SU-DHL-6 (cell line): Measurements from ENCODE around the gene SF3B2.

Source experiments
- CTCF ChIP-seq: fragments of 200-600 bp; sonication (generic); IDR thresholded peaks from one replicate; pipeline ENCODE4 v1.5.1; 2017; ENCODE audit warnings: antibody characterized with exemption, mild to moderate bottlenecking, low read length, moderate library complexity; ENCODE audit not compliant: insufficient read depth, poor library complexity, severe bottlenecking
- EZH2phosphoT487 ChIP-seq: fragments of 200-600 bp; sonication (generic), shearing (Covaris generic); conservative IDR thresholded peaks from 2 replicates; pipeline ENCODE4 v1.6.1; 2018; ENCODE audit warnings: mild to moderate bottlenecking, antibody characterized with exemption, low read length, moderate library complexity, mixed read lengths

GRCh38 chr11:66002648-66003225, 49.4 kb upstream of the SF3B2 start:
- TF ChIP-seq CTCF (no peak), EZH2phosphoT487 (no peak)
